Loucy (cell line): ENCODE data around the gene FOXO3.
"Not testable (repeated sequence)": the region's sequence is repeated elsewhere in the genome, so short reads cannot be mapped to it uniquely, and the experiment has no call there.

Experiments
- H2AFZ ChIP-seq: fragments of 200-600 bp; sonication (generic); 2 replicates; pipeline ENCODE4 v1.6.0; 2016; ENCODE audit warnings: antibody characterized with exemption, mild to moderate bottlenecking, low read length, moderate library complexity
- H3F3A ChIP-seq: fragments of 200-600 bp; 2 replicates; pipeline ENCODE4 v1.6.0; 2016; ENCODE audit warnings: antibody characterized with exemption, low read depth, mild to moderate bottlenecking
- H3K27me3 ChIP-seq: fragments of 200-600 bp; sonication (generic); 2 replicates; pipeline ENCODE4 v1.6.1; 2014; ENCODE audit warnings: low read length, mild to moderate bottlenecking; ENCODE audit not compliant: insufficient read depth, poor library complexity, severe bottlenecking
- H3K36me3 ChIP-seq: fragments of 200-600 bp; sonication (generic); 2 replicates; pipeline ENCODE4 v1.6.1; 2016; ENCODE audit warnings: low read length; ENCODE audit not compliant: insufficient read depth
- H3K4me1 ChIP-seq: fragments of 200-600 bp; sonication (generic); 2 replicates; pipeline ENCODE4 v1.5.1; 2014; ENCODE audit warnings: low read length, mild to moderate bottlenecking; ENCODE audit not compliant: insufficient read depth, poor library complexity, severe bottlenecking
- H3K4me2 ChIP-seq: fragments of 200-600 bp; sonication (generic); 2 replicates; pipeline ENCODE4 v1.6.0; 2014; ENCODE audit warnings: antibody characterized with exemption, low read length, low read depth, mild to moderate bottlenecking; ENCODE audit not compliant: poor library complexity, severe bottlenecking
- H3K4me3 ChIP-seq: fragments of 200-600 bp; sonication (generic); 2 replicates; pipeline ENCODE4 v1.5.1; 2014; ENCODE audit warnings: low read length, mild to moderate bottlenecking, mixed read lengths; ENCODE audit not compliant: poor library complexity, severe bottlenecking
- H3K79me2 ChIP-seq: fragments of 200-600 bp; sonication (generic); 2 replicates; pipeline ENCODE4 v1.6.1; 2014; ENCODE audit warnings: low read length; ENCODE audit not compliant: insufficient read depth
- H3K9ac ChIP-seq: fragments of 200-600 bp; sonication (generic); 2 replicates; pipeline ENCODE4 v1.6.0; 2014; ENCODE audit warnings: mild to moderate bottlenecking, low read depth, low read length, moderate library complexity; ENCODE audit not compliant: poor library complexity, severe bottlenecking
- H3K9me2 ChIP-seq: fragments of 200-600 bp; sonication (generic); replicated peaks from 2 replicates; pipeline ENCODE4 v1.6.1; 2016; ENCODE audit warnings: low read depth, low read length, mixed read lengths
- H3K9me3 ChIP-seq: fragments of 200-600 bp; sonication (generic); 2 replicates; pipeline ENCODE4 v1.6.1; 2014; ENCODE audit warnings: mild to moderate bottlenecking, antibody characterized with exemption, low read length, low read depth; ENCODE audit not compliant: insufficient read depth
- H4K20me1 ChIP-seq: fragments of 200-600 bp; sonication (generic); 2 replicates; pipeline ENCODE4 v1.6.0; 2014; ENCODE audit warnings: antibody characterized with exemption, low read length, mild to moderate bottlenecking; ENCODE audit not compliant: insufficient read depth, poor library complexity, severe bottlenecking
- CTCF ChIP-seq: fragments of 200-600 bp; sonication (generic); conservative IDR thresholded peaks from 2 replicates; pipeline ENCODE4 v1.5.1; 2014; ENCODE audit warnings: mild to moderate bottlenecking, antibody characterized with exemption, low read length
- EZH2phosphoT487 ChIP-seq: fragments of 200-600 bp; IDR thresholded peaks from 2 replicates; pipeline ENCODE4 v1.6.1; 2018; ENCODE audit warnings: antibody characterized with exemption, mild to moderate bottlenecking, moderate library complexity, borderline replicate concordance

FOXO3 gene

GRCh38 chr6:108655806-108656651 lies 95.3 kb downstream of the FOXO3 start:
- H4K20me1 ChIP-seq, result peaks cover 15% of the 10 kb centered on the region

GRCh38 chr6:108656836-108657235 lies 96.1 kb downstream of the FOXO3 start:
- Histone ChIP-seq H3K4me2 (no peak overlapping the region), H3K9ac (no peak overlapping the region), H3K79me2 (peaks cover 75% of the 10 kb centered on the region; the same call in 1 of the 2 replicates), H3K27me3 (no peaks in the 10 kb centered on the region), H3K36me3 (no peaks in the 10 kb centered on the region), H3K9me2 (no peaks in the 10 kb centered on the region), H3F3A (no peaks in the 10 kb centered on the region), H2AFZ (no peak overlapping the region), H3K9me3 (no peaks in the 10 kb centered on the region), H3K4me1 (peaks cover 19% of the 10 kb centered on the region), H4K20me1 (peaks cover 12% of the 10 kb centered on the region), H3K4me3 (no peak overlapping the region)
- TF ChIP-seq EZH2phosphoT487 (no peak), CTCF (no peak)

More at GRCh38 chr6:108655806-108656651, 95.3 kb downstream of the FOXO3 start:
- no peak overlapping the region for H3K9ac ChIP-seq
- no peak overlapping the region for H3K4me3 ChIP-seq
- H3K4me1 ChIP-seq, result peaks cover 19% of the 10 kb centered on the region
- H3K9me3 ChIP-seq, result no peaks in the 10 kb centered on the region
- no peaks in the 10 kb centered on the region for H3K27me3 ChIP-seq
- H3K36me3 ChIP-seq, result no peaks in the 10 kb centered on the region
- no peaks in the 10 kb centered on the region for H3F3A ChIP-seq
- H2AFZ ChIP-seq, result no peak overlapping the region
- H3K9me2 ChIP-seq, result no peaks in the 10 kb centered on the region
- peaks cover 81% of the 10 kb centered on the region for H3K79me2 ChIP-seq
- TF ChIP-seq EZH2phosphoT487 (no peak), CTCF (no peak)
- no peak overlapping the region for H3K4me2 ChIP-seq

GRCh38 chr6:108658174-108658573 lies 97.5 kb downstream of the FOXO3 start:
- H3K9ac ChIP-seq, result no peak overlapping the region
- H3K4me3 ChIP-seq, result no peak overlapping the region
- H3K9me3 ChIP-seq, result no peaks in the 10 kb centered on the region
- no peak overlapping the region for H2AFZ ChIP-seq
- H3K9me2 ChIP-seq, result no peaks in the 10 kb centered on the region
- TF ChIP-seq CTCF (no peak), EZH2phosphoT487 (no peak)
- peaks cover 8% of the 10 kb centered on the region for H3K4me1 ChIP-seq
- peaks cover 12% of the 10 kb centered on the region for H4K20me1 ChIP-seq
- no peaks in the 10 kb centered on the region for H3K27me3 ChIP-seq
- H3K79me2 ChIP-seq, result peaks cover 67% of the 10 kb centered on the region; the same call in 1 of the 2 replicates
- H3K4me2 ChIP-seq, result no peak overlapping the region
- no peaks in the 10 kb centered on the region for H3K36me3 ChIP-seq
- no peaks in the 10 kb centered on the region for H3F3A ChIP-seq

GRCh38 chr6:108658785-108659184 lies 98.1 kb downstream of the FOXO3 start:
- H3F3A ChIP-seq, H3K9me2 ChIP-seq, H3K9me3 ChIP-seq, H3K36me3 ChIP-seq, H3K4me3 ChIP-seq, H3K4me2 ChIP-seq, H4K20me1 ChIP-seq, H3K4me1 ChIP-seq, H2AFZ ChIP-seq, H3K27me3 ChIP-seq, H3K9ac ChIP-seq: not testable (repeated sequence)
- peaks cover 61% of the 10 kb centered on the region; the same call in 1 of the 2 replicates for H3K79me2 ChIP-seq
